GM19099 (cell line): ENCODE results near the gene CD226.

Experiments
- POLR2A ChIP-seq: IDR thresholded peaks from 3 replicates; pipeline ENCODE4 v1.6.1; 2011; ENCODE audit warnings: low read depth; ENCODE audit not compliant: insufficient read length; ENCODE audit errors: extremely low read depth

CD226 gene

DNA sequence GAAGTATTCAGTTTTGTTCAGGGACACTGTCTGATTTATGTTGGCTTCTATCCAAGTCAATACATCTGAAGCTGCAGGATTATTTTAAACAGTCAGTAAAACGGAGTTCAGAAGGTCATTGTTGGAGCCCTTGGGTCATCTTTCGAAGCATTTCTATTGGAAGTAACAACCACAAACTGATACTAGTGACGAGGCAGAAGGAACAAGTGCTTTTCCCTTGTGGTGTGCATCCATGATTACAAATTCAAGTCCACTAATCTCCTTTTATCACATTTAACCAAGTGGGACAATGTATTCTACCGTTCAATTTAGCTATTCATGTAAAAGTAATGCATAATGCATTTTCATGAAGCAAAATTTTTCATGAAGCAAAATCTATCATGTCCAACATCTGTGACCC, 76.9 kb downstream of the CD226 start:
- no peak for TF ChIP-seq POLR2A

DNA sequence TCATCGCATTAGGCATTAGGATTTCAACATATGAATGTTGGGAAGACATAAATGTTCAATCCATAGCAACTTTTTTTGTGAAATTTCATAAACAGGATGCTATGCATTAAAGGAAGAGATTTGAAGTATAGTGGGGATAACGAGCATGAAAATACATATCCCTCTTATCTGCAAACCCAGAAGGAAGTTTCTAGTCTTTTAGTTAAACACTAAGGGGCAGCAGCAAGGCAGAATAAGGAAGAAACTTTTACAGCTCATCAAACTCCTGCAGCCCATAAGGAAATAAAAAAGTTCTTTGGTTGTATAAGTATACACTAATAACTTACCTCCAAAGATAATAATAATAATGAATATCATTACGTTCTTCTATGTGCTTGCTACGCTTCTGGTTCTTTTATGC, 81.5 kb downstream of the CD226 start:
- TF ChIP-seq POLR2A, result no peak

DNA sequence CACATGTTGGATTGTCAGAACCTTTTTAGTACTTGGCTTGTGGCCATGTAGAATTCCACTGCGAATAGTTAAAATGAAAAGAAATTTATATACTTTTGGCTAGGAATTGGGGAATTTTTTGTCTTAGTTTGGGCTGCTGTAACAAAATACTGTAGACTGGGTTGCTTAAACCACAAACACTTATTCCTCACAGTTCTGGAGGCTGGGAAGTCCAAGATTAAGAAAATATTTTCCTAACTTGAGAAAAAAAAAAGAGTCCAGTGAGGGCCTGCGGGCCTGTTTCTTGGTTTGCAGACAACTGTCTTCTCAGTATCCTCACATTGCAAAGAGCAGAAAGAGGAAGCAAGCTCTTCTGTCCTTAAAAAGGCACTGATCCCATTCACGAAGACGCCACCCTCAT, 81.9 kb downstream of the CD226 start:
- TF ChIP-seq POLR2A, result no peak

DNA sequence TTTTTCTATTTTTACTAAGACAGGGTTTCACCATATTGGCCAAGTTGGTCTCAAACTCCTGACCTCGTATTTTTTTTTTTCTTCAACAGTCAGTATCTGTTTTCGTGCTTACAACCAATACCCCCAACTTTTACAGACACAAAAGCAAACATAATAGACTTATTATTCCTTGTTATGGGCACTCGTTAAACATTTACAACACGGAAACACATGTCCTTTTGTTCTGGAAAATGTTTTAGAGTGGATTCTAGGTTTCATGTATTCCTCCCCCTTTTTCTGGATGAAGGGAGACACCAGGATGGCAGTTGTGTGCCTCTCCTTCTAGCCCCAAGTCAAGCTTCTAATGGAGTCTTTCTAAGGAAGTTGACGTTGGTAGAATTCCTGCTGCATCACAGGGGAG, 88.8 kb downstream of the CD226 start:
- TF ChIP-seq POLR2A, result no peak

DNA sequence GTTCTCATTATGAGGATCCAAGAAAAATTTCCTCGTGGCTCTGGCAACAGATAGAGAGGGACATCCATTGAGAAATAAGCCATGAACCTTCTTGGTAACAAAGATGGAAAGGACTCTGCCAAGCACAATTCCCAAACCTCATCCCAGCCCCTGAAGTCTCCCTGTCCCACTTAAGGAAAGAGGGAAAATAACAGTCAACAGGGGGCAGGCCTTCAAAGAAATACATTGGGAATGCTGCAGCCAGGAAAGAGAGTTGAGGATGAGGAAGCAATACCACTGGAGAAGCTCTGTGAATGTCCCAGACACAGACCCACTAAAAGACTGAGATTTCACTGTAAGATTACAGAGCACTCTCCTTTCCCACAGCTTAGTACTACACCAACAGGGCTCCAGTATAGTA, 93.2 kb downstream of the CD226 start:
- no peak for TF ChIP-seq POLR2A

DNA sequence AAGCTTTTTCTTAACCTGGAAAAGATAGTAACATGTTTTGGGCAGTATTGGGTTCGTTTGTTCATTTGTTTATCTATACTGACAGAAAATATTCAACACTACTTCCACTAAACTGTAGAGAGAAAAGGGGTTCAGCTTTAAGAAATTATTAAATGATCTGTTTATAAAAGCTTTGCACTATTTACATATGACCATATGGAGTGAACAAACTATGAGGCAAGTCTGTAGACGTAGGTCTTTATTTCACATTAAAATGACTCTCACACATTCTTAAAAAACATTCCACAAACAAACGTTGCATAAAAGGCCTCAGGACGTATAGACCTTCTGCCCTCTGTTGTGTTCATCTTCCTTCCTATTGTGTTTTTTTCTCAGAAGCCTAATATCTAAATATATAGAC, 94.6 kb downstream of the CD226 start:
- TF ChIP-seq POLR2A, result no peak

DNA sequence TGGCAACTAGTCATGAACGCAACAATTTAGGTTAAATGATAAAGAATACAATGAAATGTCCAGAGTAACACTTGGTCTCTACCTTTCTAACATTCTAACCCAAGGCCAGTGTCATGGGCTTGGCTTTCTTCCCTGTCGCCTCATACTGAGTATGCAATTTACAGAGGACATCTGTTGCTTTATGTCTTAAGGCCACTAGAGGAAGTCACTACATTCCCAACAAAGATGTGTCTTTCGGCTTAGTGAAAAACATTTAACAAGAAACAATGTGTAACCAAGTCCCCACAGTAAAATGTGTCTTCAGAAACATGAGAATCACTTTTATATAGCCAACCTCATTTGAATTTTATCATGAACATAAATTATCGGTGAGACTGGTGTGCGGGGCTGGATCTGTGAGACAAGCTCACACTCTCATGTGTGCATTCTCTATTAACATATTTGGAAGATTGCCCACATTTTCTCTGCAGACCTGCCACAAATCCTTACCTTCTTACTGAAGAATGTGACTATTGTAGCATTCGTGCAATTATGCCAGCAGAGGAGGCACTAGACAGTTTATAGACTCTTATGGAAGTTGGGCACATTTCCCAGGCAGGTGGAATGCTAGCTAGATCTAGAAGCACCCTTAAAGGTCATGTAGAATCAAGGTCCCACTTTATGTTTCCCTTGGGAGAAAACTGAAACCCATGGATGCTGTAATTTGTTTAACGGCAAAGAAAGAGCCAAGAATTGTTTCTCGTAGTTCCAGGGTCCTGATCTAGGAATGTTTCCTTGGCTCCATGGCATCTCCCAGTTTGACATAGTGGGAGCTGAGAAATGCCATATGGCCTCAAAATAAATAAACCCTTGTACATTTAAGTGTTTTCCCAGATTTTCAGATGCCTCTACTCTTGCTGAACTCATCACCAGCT, 101.8 kb downstream of the CD226 start:
- TF ChIP-seq POLR2A, result no peak

DNA sequence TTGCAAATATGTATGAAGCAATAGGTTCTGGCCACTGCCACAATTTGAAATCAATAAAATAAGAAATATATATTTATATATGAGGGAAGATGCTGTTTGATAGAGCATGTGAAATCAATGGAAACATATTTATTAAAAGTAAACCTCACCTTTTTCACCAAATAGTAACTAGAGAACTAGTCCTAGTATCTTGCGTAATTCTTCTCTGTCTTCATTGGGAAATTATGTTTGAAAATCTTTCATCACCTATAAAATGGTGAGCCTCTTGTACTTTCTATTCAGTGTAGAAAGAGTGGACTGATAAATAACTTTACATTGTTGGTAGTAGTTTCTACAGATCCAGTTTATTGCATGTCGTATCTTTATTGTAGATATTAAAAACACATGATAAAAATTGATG, 103.0 kb downstream of the CD226 start:
- TF ChIP-seq POLR2A, result no peak

DNA sequence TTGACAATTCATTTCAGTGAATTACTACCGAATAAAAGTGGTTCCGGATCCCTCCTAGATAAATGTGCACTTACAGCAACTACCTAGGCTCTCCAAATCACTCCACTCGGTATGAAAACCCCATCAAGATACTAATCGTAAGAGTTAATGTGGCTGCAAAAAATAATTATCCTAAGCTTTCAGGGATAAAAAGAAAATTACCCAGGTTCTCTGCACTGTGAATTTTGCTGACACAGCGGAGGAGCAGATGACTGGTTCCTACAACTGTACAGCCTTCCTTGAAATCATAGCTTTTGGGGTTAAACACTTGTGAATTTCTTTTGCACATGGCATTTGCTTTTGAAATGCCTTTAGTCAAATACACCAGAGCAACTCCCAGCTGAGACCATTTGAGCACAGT, 104.7 kb downstream of the CD226 start:
- no peak for TF ChIP-seq POLR2A

DNA sequence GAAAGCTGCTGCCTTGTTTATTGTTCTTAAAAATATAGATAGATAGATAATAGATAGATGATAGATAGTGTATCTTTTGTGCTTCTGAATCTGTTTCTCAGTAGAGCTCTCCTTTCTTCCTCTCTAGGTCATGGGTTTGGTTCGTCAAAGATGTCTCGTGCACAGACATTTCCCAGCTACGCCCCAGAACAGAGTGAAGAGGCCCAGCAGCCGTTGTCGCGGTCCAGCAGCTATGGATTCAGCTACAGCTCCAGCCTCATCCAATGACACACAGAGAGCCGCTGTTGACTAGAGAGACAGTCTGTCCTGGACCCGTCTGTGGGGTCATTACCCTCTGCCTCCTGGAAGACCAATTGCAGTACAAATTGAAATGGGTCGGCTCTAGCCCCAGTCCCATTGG, 106.6 kb downstream of the CD226 start:
- TF ChIP-seq POLR2A, result no peak

DNA sequence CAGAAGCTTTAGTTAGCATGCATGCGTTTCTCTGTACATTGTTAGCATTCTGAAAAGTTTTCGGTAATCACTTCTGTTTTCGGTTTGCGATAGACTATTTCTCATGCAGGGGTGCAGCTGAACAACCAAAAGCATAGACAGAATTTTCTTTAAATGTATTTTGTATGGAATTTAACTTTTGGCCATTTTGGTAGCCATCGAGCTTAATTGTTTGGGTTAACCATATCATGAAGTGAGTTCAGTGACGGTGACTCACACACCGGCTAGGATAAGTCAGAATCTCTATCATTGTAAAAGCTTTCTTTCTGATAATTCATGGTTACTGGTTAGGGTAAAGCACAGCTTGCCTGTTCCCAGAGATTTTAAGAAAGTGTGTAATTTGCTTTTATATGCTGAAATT, 107.2 kb downstream of the CD226 start:
- no peak for TF ChIP-seq POLR2A

DNA sequence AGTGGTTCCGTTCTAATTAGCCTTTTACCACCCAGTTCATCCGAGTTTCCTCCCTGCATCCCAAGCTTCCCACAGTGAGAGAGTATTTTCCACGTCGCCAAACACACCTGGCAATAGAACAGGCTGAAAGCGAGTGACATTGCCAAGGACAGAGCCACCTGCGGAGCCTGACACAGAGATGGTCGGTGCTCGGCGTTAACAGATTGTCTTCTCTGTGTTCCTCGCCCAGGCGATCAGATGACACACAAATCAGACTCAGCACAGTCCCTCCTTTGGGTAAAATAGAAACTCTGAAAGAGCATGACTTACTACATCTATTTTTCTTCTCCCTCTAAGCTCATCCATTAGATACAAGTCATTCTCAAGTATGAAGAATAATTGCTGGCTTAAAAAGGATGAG, 107.7 kb downstream of the CD226 start:
- TF ChIP-seq POLR2A, result no peak

DNA sequence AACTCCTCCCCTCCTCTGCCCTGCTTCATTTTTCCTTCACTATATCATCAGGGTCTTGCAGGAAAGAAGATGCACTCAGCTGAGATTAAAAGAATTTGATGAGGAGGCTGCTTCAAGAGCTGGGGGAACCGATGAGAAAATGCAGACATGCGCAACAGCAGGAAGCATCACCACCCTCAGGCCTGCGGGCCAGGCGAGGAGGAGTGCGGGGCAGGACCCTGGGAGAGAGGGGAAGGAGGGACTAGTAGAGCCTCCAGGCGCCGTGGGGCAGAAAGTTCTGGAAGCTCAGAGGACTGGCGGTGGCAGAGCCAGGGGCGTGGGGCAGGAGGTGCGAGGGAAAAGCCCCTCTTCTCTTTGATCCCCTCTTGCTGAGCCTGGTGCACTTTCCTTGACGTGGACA, 108.2 kb downstream of the CD226 start:
- no peak for TF ChIP-seq POLR2A

DNA sequence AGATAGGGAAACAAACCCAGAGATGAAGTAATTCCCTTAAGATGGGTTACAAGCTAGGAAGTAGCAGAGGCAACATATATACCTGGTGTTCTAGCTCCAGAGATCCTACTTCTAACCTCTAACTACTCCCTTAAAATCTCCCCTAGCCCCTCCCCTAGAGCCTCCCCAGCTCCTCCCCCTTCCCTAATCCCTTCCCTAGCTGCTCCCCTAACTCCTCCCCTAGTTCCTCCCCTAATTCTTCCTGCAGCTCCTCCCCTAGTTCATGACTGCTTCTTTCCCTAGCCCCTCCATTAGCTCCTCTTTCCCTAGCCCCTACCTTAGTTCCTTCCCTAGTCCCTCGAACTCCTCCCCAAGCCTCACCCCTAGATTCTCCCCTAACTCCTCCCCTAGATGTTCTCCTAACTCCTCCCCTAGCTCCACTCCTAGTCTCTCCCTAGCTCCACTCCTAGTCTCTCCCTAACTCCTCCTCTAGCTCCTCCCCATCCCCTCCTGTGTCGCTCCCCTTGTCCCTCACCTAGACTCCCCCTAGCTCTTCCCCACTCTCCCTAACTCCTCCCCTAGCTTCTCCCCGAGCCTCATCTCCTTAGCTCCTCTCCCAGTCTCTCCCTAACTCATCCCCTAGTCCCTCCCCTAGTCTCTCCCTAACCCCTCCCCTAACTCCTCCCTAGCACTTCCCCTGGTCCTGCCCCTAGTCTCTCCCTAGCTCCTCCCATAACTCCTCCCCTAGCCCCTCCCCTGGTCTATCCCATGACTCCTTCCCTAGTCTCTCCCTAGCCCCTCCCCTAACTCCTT, 108.9 kb downstream of the CD226 start:
- TF ChIP-seq POLR2A, result no peak

DNA sequence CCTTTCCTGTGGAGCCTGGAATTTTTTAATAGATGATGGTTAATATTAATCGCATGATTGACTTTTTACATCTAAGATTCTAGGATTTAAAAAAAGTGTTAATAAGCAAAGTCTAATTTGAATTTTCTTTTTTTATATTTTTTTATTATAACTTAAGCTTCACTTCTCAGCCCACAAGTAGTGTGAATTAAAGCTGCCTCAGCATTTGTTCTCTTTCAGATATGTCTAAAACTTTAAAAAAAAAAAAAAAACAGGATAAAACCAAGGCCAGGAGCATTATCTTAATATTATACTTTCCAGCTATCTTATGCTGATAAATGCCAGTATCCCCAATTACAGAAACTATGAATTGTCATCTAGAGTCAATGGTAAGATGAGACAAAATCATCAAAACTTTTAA, 109.7 kb downstream of the CD226 start:
- no peak for TF ChIP-seq POLR2A

DNA sequence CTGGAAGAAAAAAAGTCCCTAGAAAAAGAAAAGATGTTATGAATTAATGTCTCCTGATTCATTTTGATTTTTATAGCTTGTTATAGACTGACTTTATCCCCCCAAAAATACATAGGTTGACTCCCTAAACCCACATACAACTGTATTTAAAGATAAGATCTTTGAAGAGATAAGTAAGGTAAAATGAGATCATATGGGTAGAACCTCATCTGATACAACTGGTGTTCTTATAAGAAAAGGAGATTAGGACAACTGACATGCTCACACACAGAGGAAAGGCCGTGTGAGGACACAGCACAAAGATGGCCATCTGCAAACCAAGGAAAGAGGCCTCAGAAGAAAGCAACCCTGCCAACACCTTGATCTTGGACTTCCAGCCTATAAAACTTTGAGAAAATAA, 117.5 kb downstream of the CD226 start:
- TF ChIP-seq POLR2A, result no peak
